CD14-positive monocyte (primary cell): ENCODE data around the gene GAS7. TPM values are rescaled to one million over a fixed set of nuclear protein-coding genes. Genes with fewer than 3 reads are reported as not detected.

Source experiments
- DNase-seq, 3 donors: peaks; one replicate each; pipeline ENCODE4 v3.0.0-alpha.2; 2011 to 2022
- H2AFZ ChIP-seq: 2 replicates; pipeline ENCODE4 v1.6.0; 2012; ENCODE audit warnings: mild to moderate bottlenecking, low read depth, low read length, inconsistent platforms; ENCODE audit not compliant: insufficient read depth, poor library complexity, severe bottlenecking
- H3K27ac ChIP-seq, 2 donors: 1 replicate in 1 of 2; 2 replicates in 1 of 2; pipeline ENCODE4 v1.5.1; 2012 to 2013; ENCODE audit warnings: low read length in 2 of 2, control low read depth in 1 of 2, inconsistent platforms in 1 of 2, low read depth in 1 of 2, mild to moderate bottlenecking in 1 of 2
- H3K27me3 ChIP-seq, 2 donors: one replicate each; pipeline versions ENCODE4 v1.6.0 to v1.6.1; 2011 to 2013; ENCODE audit warnings: low read length in 2 of 2; ENCODE audit not compliant: control insufficient read depth in 2 of 2, insufficient read depth in 2 of 2
- H3K36me3 ChIP-seq, 2 donors: replicated peaks in 1 of 2; 1 replicate in 1 of 2; 2 replicates in 1 of 2; pipeline versions ENCODE4 v1.5.1 to v1.6.1; 2012 to 2013; ENCODE audit warnings: low read length in 2 of 2, control low read depth in 1 of 2, inconsistent platforms in 1 of 2, mild to moderate bottlenecking in 1 of 2; ENCODE audit not compliant: insufficient read depth in 2 of 2, control insufficient read depth in 1 of 2
- H3K4me1 ChIP-seq, 2 donors: 1 replicate in 1 of 2; 2 replicates in 1 of 2; pipeline versions ENCODE4 v1.5.1 to v1.6.1; 2012 to 2013; ENCODE audit warnings: low read length in 2 of 2, control low read depth in 1 of 2, inconsistent platforms in 1 of 2, mild to moderate bottlenecking in 1 of 2, moderate library complexity in 1 of 2; ENCODE audit not compliant: insufficient read depth in 2 of 2, control insufficient read depth in 1 of 2
- H3K4me2 ChIP-seq: replicated peaks from 2 replicates; pipeline ENCODE3; 2012; ENCODE audit warnings: low read length, moderate library complexity, mild to moderate bottlenecking; ENCODE audit not compliant: poor library complexity, severe bottlenecking; ENCODE audit errors: extremely low read depth
- H3K4me3 ChIP-seq, 3 experiments: fragments of 200-600 bp in 1 of 3; sonication (generic) in 1 of 3; replicated peaks in 1 of 3; 1 replicate in 2 of 3; 2 replicates in 1 of 3; pipeline ENCODE4 v1.5.1; 2011 to 2013; ENCODE audit warnings: low read length in 3 of 3, mild to moderate bottlenecking in 3 of 3, control low read depth in 2 of 3, low read depth in 2 of 3, inconsistent platforms in 1 of 3, moderate library complexity in 1 of 3
- H3K79me2 ChIP-seq: 2 replicates; pipeline ENCODE4 v1.6.0; 2012; ENCODE audit warnings: mild to moderate bottlenecking, control low read depth, inconsistent platforms, low read length, moderate library complexity; ENCODE audit not compliant: insufficient read depth
- H3K9ac ChIP-seq: 2 replicates; pipeline ENCODE4 v1.6.0; 2017; ENCODE audit warnings: low read length, mild to moderate bottlenecking; ENCODE audit not compliant: insufficient read depth, poor library complexity, severe bottlenecking
- H3K9me3 ChIP-seq, 2 donors: replicated peaks in 1 of 2; 1 replicate in 1 of 2; 2 replicates in 1 of 2; pipeline versions ENCODE4 v1.5.1 to v1.6.1; 2012 to 2013; ENCODE audit warnings: low read length in 2 of 2, control low read depth in 1 of 2; ENCODE audit not compliant: control insufficient read depth in 1 of 2, insufficient read depth in 1 of 2
- H4K20me1 ChIP-seq: 2 replicates; pipeline ENCODE4 v1.6.0; 2012; ENCODE audit warnings: mild to moderate bottlenecking, low read length, control low read depth, moderate library complexity; ENCODE audit not compliant: insufficient read depth
- H3K27ac Mint-ChIP-seq, 7 donors: one replicate each; pipeline ENCODE4 v1.8.0; 2020; ENCODE audit warnings: mild to moderate bottlenecking in 7 of 7, mixed read lengths in 7 of 7, moderate library complexity in 6 of 7, inconsistent platforms in 2 of 7
- H3K27me3 Mint-ChIP-seq, 3 donors: one replicate each; pipeline ENCODE4 v1.8.0; 2021 to 2022; ENCODE audit warnings: low read depth in 3 of 3, mild to moderate bottlenecking in 3 of 3, mixed read lengths in 3 of 3, moderate library complexity in 3 of 3, inconsistent platforms in 1 of 3
- H3K36me3 Mint-ChIP-seq, 2 donors: one replicate each; pipeline ENCODE4 v1.8.0; 2020; ENCODE audit warnings: mixed read lengths in 2 of 2, inconsistent platforms in 1 of 2, mild to moderate bottlenecking in 1 of 2
- H3K4me1 Mint-ChIP-seq: one replicate; pipeline ENCODE4 v1.8.0; 2020; ENCODE audit warnings: mild to moderate bottlenecking, mixed read lengths
- H3K4me3 Mint-ChIP-seq, 2 donors: one replicate each; pipeline ENCODE4 v1.8.0; 2020; ENCODE audit warnings: mild to moderate bottlenecking in 2 of 2, mixed read lengths in 2 of 2, moderate library complexity in 1 of 2
- H3K9me3 Mint-ChIP-seq, 7 donors: one replicate each; pipeline ENCODE4 v1.8.0; 2020 to 2022; ENCODE audit warnings: mixed read lengths in 7 of 7, mild to moderate bottlenecking in 6 of 7, moderate library complexity in 6 of 7, inconsistent platforms in 2 of 7
- CTCF ChIP-seq: fragments of 200-600 bp; IDR thresholded peaks from one replicate; pipeline ENCODE4 v1.8.0; 2022; ENCODE audit warnings: antibody characterized with exemption, mild to moderate bottlenecking
- WGBS: methylation state at CpG from one replicate; pipeline ENCODE4 v1.1.5; 2013; ENCODE audit warnings: missing lambda C conversion rate; ENCODE audit not compliant: insufficient coverage; 5-methylcytosine and 5-hydroxymethylcytosine counted together
- intact Hi-C, 2 donors: fragments of 100-400 bp; cut with micrococcal nuclease; formaldehyde crosslinking; loops; one replicate each; pipeline versions ENCODE4 v1.15.0 to v1.15.1; 2023
- polyA plus RNA-seq, 3 donors: library from polyadenylated mRNA; depleted of rRNA in 1 of 3; unstranded in 2 of 3; stranded (reverse) in 1 of 3; fragments of 300-500 nt in 2 of 3; fragments of >200 nt in 1 of 3; fragmentation: Illumina TruSeq in 2 of 3; gene quantifications; 1 replicate in 2 of 3; 2 replicates in 1 of 3; pipeline ENCODE4 v1.2.3, GENCODE V29; 2012 to 2021

Gene GAS7
- polyA plus RNA-seq, 3 donors = 53.1 to 91.9 (median 66.6) TPM

- H3K4me2 ChIP-seq = peak overlapping the region; percentile 67
- H4K20me1 ChIP-seq = no peaks in the 10 kb centered on the region
- peak overlapping the region; percentile 98 to 99 for H3K27ac ChIP-seq
- intact Hi-C loops = loop anchor here (2.0 to 10.0 kb wide), 6 partner anchors 37 to 112 kb away; no protein-coding TSS in a partner anchor
- H3K79me2 ChIP-seq = peaks cover 57% of the 10 kb centered on the region
- no peaks in the 10 kb centered on the region for H3K36me3 ChIP-seq
- peak overlapping the region; percentile 90 for H3K9ac ChIP-seq
- H3K4me3 ChIP-seq = peak overlapping the region in 1 of 3 experiments; percentile 62
- peaks cover 78 to 86% of the 10 kb centered on the region in 2 donors for H3K4me1 ChIP-seq
- peaks cover 87% of the 10 kb centered on the region for H3K4me1 Mint-ChIP-seq
- no peak for TF ChIP-seq CTCF
- no peaks in the 10 kb centered on the region for H3K9me3 ChIP-seq
- DNase-seq = no peak
- H3K27me3 Mint-ChIP-seq = peaks cover 0 to 8% (median 2%) of the 10 kb centered on the region in 3 donors
- no peak overlapping the region for H2AFZ ChIP-seq
- peak overlapping the region; percentile 43 to 75 for H3K4me3 Mint-ChIP-seq
- WGBS = no CpG with 5 or more reads among the region's 4 CpGs
- H3K27ac Mint-ChIP-seq = peak overlapping the region; percentile 99 to 100 (median 100)
- peaks cover 0 to 14% of the 10 kb centered on the region in 2 donors for H3K36me3 Mint-ChIP-seq
- no peaks in the 10 kb centered on the region for H3K9me3 Mint-ChIP-seq
- no peaks in the 10 kb centered on the region for H3K27me3 ChIP-seq
Measured at GRCh38 chr17:10115536-10115932, 82.9 kb downstream of the GAS7 start.

- peaks cover 0 to 16% of the 10 kb centered on the region in 2 donors for H3K36me3 Mint-ChIP-seq
- H3K36me3 ChIP-seq = no peaks in the 10 kb centered on the region
- intact Hi-C loops = loop anchor here (2.0 to 10.0 kb wide), 6 partner anchors 38 to 112 kb away; no protein-coding TSS in a partner anchor
- peak overlapping the region; percentile 99 to 100 (median 100) for H3K27ac Mint-ChIP-seq
- no peaks in the 10 kb centered on the region for H4K20me1 ChIP-seq
- H3K27ac ChIP-seq = peak overlapping the region; percentile 98 to 99
- no peaks in the 10 kb centered on the region for H3K9me3 Mint-ChIP-seq
- DNase-seq = peak; percentile 94 to 98 (median 96)
- peaks cover 85% of the 10 kb centered on the region for H3K4me1 Mint-ChIP-seq
- no peaks in the 10 kb centered on the region for H3K9me3 ChIP-seq
- 0% methylated on average over 8 of the region's 11 CpGs for WGBS
- peak overlapping the region; percentile 62 for H2AFZ ChIP-seq
- H3K4me1 ChIP-seq = peaks cover 73 to 81% of the 10 kb centered on the region in 2 donors
- H3K27me3 ChIP-seq = no peaks in the 10 kb centered on the region
- H3K79me2 ChIP-seq = peaks cover 61% of the 10 kb centered on the region
- H3K4me3 ChIP-seq = peak overlapping the region; percentile 1 to 62 (median 27)
- no peak for TF ChIP-seq CTCF
- H3K4me2 ChIP-seq = peak overlapping the region; percentile 67
- H3K9ac ChIP-seq = peak overlapping the region; percentile 90
- H3K27me3 Mint-ChIP-seq = peaks cover 0 to 9% (median 2%) of the 10 kb centered on the region in 3 donors
- peak overlapping the region; percentile 75 to 89 for H3K4me3 Mint-ChIP-seq
Measured at GRCh38 chr17:10114931-10115535, 83.4 kb downstream of the GAS7 start.
